ENCODE data around the gene SNTB2. TPM values are rescaled to one million over a fixed set of nuclear protein-coding genes. Genes with fewer than 3 reads are reported as not detected.

Gene SNTB2
- total RNA-seq, 4 donors from 2014 or later = 13.3 to 36.8 (median 33.0) TPM

DNA sequence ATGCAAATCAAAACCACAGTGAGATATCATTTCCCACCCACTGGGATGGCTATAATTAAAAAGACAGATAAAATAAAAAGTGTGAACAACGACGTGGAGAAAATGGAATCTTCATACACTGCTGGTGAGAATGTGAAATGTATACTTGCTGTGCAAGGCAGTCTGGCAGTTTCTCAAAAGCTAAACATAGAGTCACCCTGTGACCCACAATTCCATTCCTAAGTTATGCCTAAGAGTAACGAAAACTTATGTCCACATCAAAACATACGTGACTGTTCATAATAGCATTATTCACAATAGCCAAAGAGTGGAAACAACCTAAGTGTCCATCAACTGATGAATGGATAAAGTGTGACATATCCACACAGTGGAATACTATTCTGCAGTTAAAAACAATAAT, 86.0 kb downstream of the SNTB2 start:
- intact Hi-C loops (cut with DNase I; ENCODE audit: low total_unique reads) (no loop called here), in situ Hi-C loops (cut with MboI; ENCODE audit: low sequenced_read_pairs in 4 of 4) (no loop called here)
- H3K36me3 ChIP-seq = no peaks in the 10 kb centered on the region
- H3K4me1 ChIP-seq = peaks cover 10 to 30% of the 10 kb centered on the region in 2 donors
- H3K27ac ChIP-seq = peak overlapping the region in 3 of 4 donors; percentile 9 to 62 (median 44)
- H3K4me3 ChIP-seq = no peak overlapping the region
- DNase-seq = no peak
- ATAC-seq = peak in 1 of 2 donors; percentile 80
- no peaks in the 10 kb centered on the region for H3K27me3 ChIP-seq
- TF ChIP-seq POLR2A (IDR thresholded peaks at IDR 0.05) = no peak
- TF ChIP-seq, protein P1, sequence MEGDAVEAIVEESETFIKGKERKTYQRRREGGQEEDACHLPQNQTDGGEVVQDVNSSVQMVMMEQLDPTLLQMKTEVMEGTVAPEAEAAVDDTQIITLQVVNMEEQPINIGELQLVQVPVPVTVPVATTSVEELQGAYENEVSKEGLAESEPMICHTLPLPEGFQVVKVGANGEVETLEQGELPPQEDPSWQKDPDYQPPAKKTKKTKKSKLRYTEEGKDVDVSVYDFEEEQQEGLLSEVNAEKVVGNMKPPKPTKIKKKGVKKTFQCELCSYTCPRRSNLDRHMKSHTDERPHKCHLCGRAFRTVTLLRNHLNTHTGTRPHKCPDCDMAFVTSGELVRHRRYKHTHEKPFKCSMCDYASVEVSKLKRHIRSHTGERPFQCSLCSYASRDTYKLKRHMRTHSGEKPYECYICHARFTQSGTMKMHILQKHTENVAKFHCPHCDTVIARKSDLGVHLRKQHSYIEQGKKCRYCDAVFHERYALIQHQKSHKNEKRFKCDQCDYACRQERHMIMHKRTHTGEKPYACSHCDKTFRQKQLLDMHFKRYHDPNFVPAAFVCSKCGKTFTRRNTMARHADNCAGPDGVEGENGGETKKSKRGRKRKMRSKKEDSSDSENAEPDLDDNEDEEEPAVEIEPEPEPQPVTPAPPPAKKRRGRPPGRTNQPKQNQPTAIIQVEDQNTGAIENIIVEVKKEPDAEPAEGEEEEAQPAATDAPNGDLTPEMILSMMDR (IDR thresholded peaks at IDR 0.05 in 4 of 5, conservative IDR thresholded peaks at IDR 0.05 in 1 of 5) = no peak
- no peaks in the 10 kb centered on the region for H3K9me3 ChIP-seq

DNA sequence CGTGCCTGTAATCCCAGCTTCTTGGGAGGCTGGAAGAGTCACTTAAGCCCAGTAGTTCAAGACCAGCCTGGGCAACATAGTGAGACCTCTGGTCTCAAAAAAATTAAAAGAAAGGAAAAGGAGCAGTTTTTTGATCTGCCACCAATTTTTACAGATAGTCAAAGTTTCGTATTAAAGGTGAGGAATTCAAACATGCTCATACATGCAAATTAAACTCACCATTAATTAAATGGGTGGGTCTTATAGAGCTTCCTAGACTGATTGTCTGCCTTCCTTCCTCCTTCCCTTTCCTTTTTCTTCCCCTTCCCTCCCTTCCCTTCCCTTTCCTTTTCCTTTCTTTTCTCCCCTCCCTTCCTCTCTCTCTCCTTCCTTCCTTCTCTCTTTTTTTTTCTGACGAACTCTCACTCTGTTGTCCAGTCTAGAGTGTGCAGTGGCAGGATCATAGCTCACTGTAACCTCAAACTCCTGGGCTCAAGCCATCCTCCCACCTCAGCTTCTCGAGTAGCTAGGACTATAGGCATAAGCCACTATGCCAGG, 87.8 kb downstream of the SNTB2 start:
- H3K4me1 ChIP-seq = peaks cover 10 to 30% of the 10 kb centered on the region in 2 donors
- no peaks in the 10 kb centered on the region for H3K27me3 ChIP-seq
- ATAC-seq = no peak
- TF ChIP-seq POLR2A (IDR thresholded peaks at IDR 0.05) = no peak
- TF ChIP-seq, protein P1 (IDR thresholded peaks at IDR 0.05 in 4 of 5, conservative IDR thresholded peaks at IDR 0.05 in 1 of 5) = no peak
- H3K9me3 ChIP-seq = no peaks in the 10 kb centered on the region
- no peaks in the 10 kb centered on the region for H3K36me3 ChIP-seq
- no peak overlapping the region for H3K4me3 ChIP-seq
- no peak for DNase-seq
- peak overlapping the region in 3 of 4 donors; percentile 20 to 60 (median 37) for H3K27ac ChIP-seq
- in situ Hi-C loops (cut with MboI; ENCODE audit: low sequenced_read_pairs in 4 of 4) (loop anchor here in 2 of 4 donors (25.0 kb wide), 2 partner anchors 112 to 737 kb away; partner anchors contain the start of gene ZFP90 (in 1 of the 2)), intact Hi-C loops (cut with DNase I; ENCODE audit: low total_unique reads) (no loop called here)

DNA sequence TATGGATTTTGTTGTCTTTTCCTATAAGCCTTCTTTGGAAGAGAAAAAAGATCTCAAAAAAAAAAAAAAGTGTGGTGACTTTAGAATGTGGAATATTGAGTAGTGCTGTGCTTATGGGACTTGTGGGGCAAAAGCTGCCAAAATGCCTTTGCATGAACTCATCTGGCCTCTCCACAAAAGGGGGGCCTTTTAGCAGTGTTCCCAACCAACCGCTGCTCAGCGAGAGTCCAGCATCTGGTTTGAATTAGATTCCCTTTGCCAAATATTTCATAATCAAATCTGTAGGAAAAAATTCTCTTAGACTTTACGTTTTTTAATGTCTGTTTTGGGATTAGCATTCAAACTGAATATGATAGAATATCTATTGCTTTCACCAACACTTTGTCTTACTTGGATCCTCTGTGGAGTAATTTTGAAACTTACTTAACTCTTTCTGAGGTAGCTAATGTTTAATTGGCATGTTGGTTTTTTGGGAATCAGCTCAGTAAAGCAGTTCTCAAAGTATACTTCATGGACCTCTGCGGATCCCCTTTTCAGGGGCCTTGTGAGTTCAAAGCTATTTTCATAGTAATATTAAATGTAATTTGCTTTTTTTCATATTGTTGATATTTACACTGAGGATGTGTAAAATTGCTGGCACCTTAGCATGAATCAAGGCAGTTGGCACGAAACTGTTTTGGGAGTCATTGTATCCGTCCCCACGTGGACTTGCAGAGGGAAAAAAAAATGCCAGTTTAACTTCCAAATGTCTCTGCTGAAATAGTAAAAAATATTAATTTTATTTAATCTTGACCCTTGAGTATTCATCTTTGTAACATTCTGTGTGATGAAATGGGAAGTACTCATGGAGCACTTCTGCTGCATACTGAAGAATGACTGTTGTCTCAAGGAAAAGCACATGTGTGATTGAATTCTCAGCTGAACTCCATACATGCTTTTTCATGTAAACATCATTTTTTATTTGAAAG, 89.5 kb downstream of the SNTB2 start:
- Histone ChIP-seq H3K9me3 (no peaks in the 10 kb centered on the region), H3K4me1 (peaks cover 10 to 30% of the 10 kb centered on the region in 2 donors), H3K4me3 (no peak overlapping the region), H3K36me3 (no peaks in the 10 kb centered on the region), H3K27ac (peak overlapping the region; percentile 23 to 60 (median 38)), H3K27me3 (no peaks in the 10 kb centered on the region)
- peak; percentile 49 to 72 for DNase-seq
- in situ Hi-C loops (cut with MboI; ENCODE audit: low sequenced_read_pairs in 4 of 4) = loop anchor here in 2 of 4 donors (25.0 kb wide), 2 partner anchors 114 to 739 kb away; partner anchors contain the start of gene ZFP90 (in 1 of the 2)
- peak; percentile 83 to 91 for ATAC-seq
- intact Hi-C loops (cut with DNase I; ENCODE audit: low total_unique reads) = no loop called here
- no peak for TF ChIP-seq POLR2A (IDR thresholded peaks at IDR 0.05)
- TF ChIP-seq, protein P1 (IDR thresholded peaks at IDR 0.05 in 4 of 5, conservative IDR thresholded peaks at IDR 0.05 in 1 of 5) = no peak

DNA sequence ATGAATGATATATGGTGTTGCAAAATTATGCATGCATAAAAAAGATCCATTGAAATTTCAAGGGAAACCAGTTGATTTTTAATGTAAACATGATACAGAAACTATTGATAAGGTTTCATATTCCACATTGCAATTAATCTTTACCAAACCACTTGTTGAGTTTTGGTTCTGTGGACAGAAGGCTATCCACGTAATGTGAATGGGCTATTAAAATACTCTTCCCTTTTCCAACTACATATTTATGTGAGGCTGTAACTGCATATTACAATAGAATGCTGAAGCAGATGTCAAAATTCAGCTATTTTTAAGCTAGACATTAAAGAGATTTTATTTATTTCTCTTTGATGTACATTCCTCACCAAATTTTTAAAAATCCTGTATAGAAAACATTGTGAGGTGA, 90.4 kb downstream of the SNTB2 start:
- Histone ChIP-seq H3K4me1 (peaks cover 10 to 30% of the 10 kb centered on the region in 2 donors), H3K36me3 (no peaks in the 10 kb centered on the region), H3K9me3 (no peaks in the 10 kb centered on the region), H3K27ac (peak overlapping the region in 2 of 4 donors; percentile 12 to 25), H3K27me3 (no peaks in the 10 kb centered on the region), H3K4me3 (no peak overlapping the region)
- no peak for DNase-seq
- TF ChIP-seq, protein P1 (IDR thresholded peaks at IDR 0.05 in 4 of 5, conservative IDR thresholded peaks at IDR 0.05 in 1 of 5) = no peak
- TF ChIP-seq POLR2A (IDR thresholded peaks at IDR 0.05) = no peak
- in situ Hi-C loops (cut with MboI; ENCODE audit: low sequenced_read_pairs in 4 of 4) = loop anchor here in 2 of 4 donors (25.0 kb wide), 2 partner anchors 115 to 740 kb away; partner anchors contain the start of gene ZFP90 (in 1 of the 2)
- ATAC-seq = no peak
- intact Hi-C loops (cut with DNase I; ENCODE audit: low total_unique reads) = no loop called here
